SU-DHL-6 (cell line): ENCODE measurements around the gene ATP6V1G2.

Experiments used
- H2AFZ ChIP-seq: fragments of 200-600 bp; sonication (generic); 2 replicates; pipeline ENCODE4 v1.6.1; 2014; ENCODE audit warnings: low read depth, mild to moderate bottlenecking, moderate library complexity, mixed read lengths, antibody characterized with exemption, low read length; ENCODE audit not compliant: severe bottlenecking
- H3F3A ChIP-seq: fragments of 200-600 bp; shearing (Covaris generic); 2 replicates; pipeline ENCODE4 v1.6.0; 2016; ENCODE audit warnings: antibody characterized with exemption, mild to moderate bottlenecking; ENCODE audit not compliant: insufficient read depth
- H3K27ac ChIP-seq: fragments of 200-600 bp; sonication (generic); 2 replicates; pipeline ENCODE4 v1.5.1; 2016; ENCODE audit warnings: low read depth, mild to moderate bottlenecking, low read length, moderate library complexity, mixed read lengths
- H3K27me3 ChIP-seq: fragments of 200-600 bp; sonication (generic), shearing (Covaris generic); 2 replicates; pipeline ENCODE4 v1.6.0; 2014; ENCODE audit warnings: mild to moderate bottlenecking, low read length
- H3K36me3 ChIP-seq: fragments of 200-600 bp; sonication (generic); 2 replicates; pipeline ENCODE4 v1.6.1; 2014; ENCODE audit warnings: mild to moderate bottlenecking, low read length, mixed read lengths
- H3K4me2 ChIP-seq: fragments of 300-600, 200-600 bp; shearing (Covaris generic), sonication (generic); 2 replicates; pipeline ENCODE4 v1.6.0; 2014; ENCODE audit warnings: low read length, low read depth, mild to moderate bottlenecking; ENCODE audit not compliant: poor library complexity, severe bottlenecking
- H3K4me3 ChIP-seq: fragments of 200-600 bp; sonication (generic); 2 replicates; pipeline ENCODE4 v1.5.1; 2014; ENCODE audit warnings: antibody characterized with exemption, low read length, mild to moderate bottlenecking, mixed read lengths; ENCODE audit not compliant: insufficient read depth, poor library complexity, severe bottlenecking
- H3K79me2 ChIP-seq: fragments of 200-600 bp; sonication (generic); 2 replicates; pipeline ENCODE4 v1.6.1; 2014; ENCODE audit warnings: mild to moderate bottlenecking, low read length, moderate library complexity; ENCODE audit not compliant: insufficient read depth
- H3K9ac ChIP-seq: fragments of 200-600 bp; sonication (generic); 2 replicates; pipeline ENCODE4 v1.7.0; 2014; ENCODE audit warnings: mild to moderate bottlenecking, low read length
- H3K9me2 ChIP-seq: fragments of 200-600 bp; sonication (generic); replicated peaks from 2 replicates; pipeline ENCODE4 v1.6.1; 2014; ENCODE audit warnings: low read length; ENCODE audit not compliant: insufficient read depth
- H3K9me3 ChIP-seq: fragments of 200-600 bp; sonication (generic); 2 replicates; pipeline ENCODE4 v1.6.1; 2014; ENCODE audit warnings: low read length, mixed read lengths; ENCODE audit not compliant: insufficient read depth
- H4K20me1 ChIP-seq: fragments of 200-600 bp; sonication (generic); 2 replicates; pipeline ENCODE4 v1.6.1; 2014; ENCODE audit warnings: low read depth, mild to moderate bottlenecking, antibody characterized with exemption, low read length, moderate library complexity, mixed read lengths
- EZH2phosphoT487 ChIP-seq: fragments of 200-600 bp; sonication (generic), shearing (Covaris generic); conservative IDR thresholded peaks from 2 replicates; pipeline ENCODE4 v1.6.1; 2018; ENCODE audit warnings: mild to moderate bottlenecking, antibody characterized with exemption, low read length, moderate library complexity, mixed read lengths
- TF ChIP-seq, protein P1 (sequence below): fragments of 200-600 bp; sonication (generic); IDR thresholded peaks from one replicate; pipeline ENCODE4 v1.5.1; 2017; ENCODE audit warnings: antibody characterized with exemption, mild to moderate bottlenecking, low read length, moderate library complexity; ENCODE audit not compliant: insufficient read depth, poor library complexity, severe bottlenecking

The ATP6V1G2 gene

DNA sequence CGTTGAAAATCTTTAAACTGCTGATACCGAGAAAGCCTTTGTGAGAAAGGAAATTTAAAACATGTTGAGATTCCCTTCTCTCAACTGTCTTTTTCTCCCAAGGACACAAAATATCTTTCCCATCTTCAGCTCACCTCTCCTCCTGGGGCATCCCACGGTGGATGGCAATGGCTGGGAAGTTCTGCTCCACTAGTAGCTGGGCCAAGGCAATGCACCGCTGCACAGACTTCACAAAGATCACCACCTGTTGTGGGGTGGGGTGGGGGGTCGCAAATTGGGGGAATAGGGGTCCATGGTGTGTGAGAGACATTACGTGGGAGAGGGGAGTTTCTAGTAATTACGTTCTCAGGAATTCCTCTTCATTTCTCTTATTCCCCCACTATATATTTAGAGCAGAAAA is 15.2 kb downstream of the ATP6V1G2 start:
- Histone ChIP-seq H3K9me2 (no peaks in the 10 kb centered on the region), H3K27me3 (no peaks in the 10 kb centered on the region), H3K4me3 (no peak overlapping the region), H3K27ac (no peak overlapping the region), H2AFZ (no peak overlapping the region), H3F3A (peaks cover 60% of the 10 kb centered on the region), H3K36me3 (peaks cover 52% of the 10 kb centered on the region), H3K4me2 (no peak overlapping the region), H4K20me1 (peaks cover 47% of the 10 kb centered on the region), H3K9ac (no peak overlapping the region), H3K9me3 (no peaks in the 10 kb centered on the region), H3K79me2 (peaks cover 22% of the 10 kb centered on the region)
- TF ChIP-seq, protein P1, sequence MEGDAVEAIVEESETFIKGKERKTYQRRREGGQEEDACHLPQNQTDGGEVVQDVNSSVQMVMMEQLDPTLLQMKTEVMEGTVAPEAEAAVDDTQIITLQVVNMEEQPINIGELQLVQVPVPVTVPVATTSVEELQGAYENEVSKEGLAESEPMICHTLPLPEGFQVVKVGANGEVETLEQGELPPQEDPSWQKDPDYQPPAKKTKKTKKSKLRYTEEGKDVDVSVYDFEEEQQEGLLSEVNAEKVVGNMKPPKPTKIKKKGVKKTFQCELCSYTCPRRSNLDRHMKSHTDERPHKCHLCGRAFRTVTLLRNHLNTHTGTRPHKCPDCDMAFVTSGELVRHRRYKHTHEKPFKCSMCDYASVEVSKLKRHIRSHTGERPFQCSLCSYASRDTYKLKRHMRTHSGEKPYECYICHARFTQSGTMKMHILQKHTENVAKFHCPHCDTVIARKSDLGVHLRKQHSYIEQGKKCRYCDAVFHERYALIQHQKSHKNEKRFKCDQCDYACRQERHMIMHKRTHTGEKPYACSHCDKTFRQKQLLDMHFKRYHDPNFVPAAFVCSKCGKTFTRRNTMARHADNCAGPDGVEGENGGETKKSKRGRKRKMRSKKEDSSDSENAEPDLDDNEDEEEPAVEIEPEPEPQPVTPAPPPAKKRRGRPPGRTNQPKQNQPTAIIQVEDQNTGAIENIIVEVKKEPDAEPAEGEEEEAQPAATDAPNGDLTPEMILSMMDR, result no peak
- no peak for TF ChIP-seq EZH2phosphoT487

DNA sequence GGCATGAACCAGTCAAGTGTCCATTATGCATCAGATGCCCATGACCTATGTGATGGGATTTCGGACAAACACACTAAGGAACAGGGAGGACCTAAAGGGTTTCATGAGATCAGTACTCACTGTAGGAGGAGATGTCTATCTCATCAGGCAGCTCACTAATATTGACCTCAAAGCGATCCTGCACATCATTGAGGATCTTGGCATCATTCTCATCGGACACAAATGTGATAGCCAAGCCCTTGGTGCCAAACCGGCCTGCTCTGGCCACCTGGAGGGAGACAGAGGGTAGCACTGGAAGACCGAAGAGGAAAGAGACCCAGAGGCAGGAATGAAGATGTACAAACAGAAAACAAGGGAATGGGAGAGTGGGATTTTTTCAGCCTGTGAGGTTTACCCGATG is 15.7 kb downstream of the ATP6V1G2 start:
- TF ChIP-seq, protein P1, result no peak
- no peak for TF ChIP-seq EZH2phosphoT487
- peaks cover 17% of the 10 kb centered on the region for H3K79me2 ChIP-seq

DNA sequence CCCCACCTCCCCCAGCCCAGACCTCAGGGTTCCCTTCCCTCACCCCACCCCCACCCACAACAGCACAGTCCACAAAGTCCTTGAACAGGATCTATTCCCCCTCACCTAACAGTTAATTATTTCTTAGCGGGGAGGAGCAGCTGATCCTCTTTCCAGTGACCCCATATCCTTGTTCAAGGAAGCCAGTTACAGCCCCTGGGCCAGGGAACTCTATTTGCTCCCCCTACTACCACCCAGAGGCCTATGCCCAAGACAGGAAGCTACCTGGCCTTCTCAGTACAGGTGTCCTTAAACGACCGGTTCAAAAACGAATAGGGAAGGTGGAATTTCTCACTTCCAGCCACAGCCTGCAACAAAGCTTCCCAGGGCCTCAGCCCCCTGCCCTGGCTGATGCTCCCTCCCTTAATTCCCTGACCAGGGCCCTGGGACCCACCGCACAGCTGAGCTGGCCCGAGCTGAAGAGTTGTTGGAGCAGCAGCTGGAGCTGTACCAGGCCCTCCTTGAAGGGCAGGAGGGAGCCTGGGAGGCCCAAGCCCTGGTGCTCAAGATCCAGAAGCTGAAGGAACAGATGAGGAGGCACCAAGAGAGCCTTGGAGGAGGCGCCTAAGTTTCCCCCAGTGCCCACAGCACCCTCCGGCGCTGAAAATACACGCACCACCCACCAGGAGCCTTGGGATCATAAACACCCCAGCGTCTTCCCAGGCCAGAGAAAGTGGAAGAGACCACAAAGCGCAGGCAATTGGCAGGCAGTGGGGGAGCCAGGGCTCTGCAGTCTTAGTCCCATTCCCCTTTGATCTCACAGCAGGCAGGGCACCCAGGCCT is 16.9 kb downstream of the ATP6V1G2 start:
- no peak overlapping the region for H2AFZ ChIP-seq
- no peak overlapping the region for H3K4me3 ChIP-seq
- TF ChIP-seq, protein P1, result no peak
- no peak for TF ChIP-seq EZH2phosphoT487
- H3K27ac ChIP-seq, result no peak overlapping the region
- H3K36me3 ChIP-seq, result peaks cover 36% of the 10 kb centered on the region
- no peaks in the 10 kb centered on the region for H3K9me2 ChIP-seq
- no peaks in the 10 kb centered on the region for H3K27me3 ChIP-seq
- H3F3A ChIP-seq, result peaks cover 55% of the 10 kb centered on the region
- peaks cover 31% of the 10 kb centered on the region; the same call in 1 of the 2 replicates for H4K20me1 ChIP-seq
- peaks cover 7% of the 10 kb centered on the region for H3K79me2 ChIP-seq
- H3K4me2 ChIP-seq, result no peak overlapping the region
- no peaks in the 10 kb centered on the region for H3K9me3 ChIP-seq
- no peak overlapping the region for H3K9ac ChIP-seq

More for the DNA sequence above, 15.7 kb downstream of the ATP6V1G2 start:
- Histone ChIP-seq H3F3A (peaks cover 55% of the 10 kb centered on the region), H3K9me3 (no peaks in the 10 kb centered on the region), H4K20me1 (peaks cover 42% of the 10 kb centered on the region), H3K4me3 (no peak overlapping the region), H2AFZ (no peak overlapping the region), H3K27me3 (no peaks in the 10 kb centered on the region), H3K9me2 (no peaks in the 10 kb centered on the region), H3K4me2 (no peak overlapping the region), H3K36me3 (peaks cover 47% of the 10 kb centered on the region), H3K9ac (no peak overlapping the region), H3K27ac (no peak overlapping the region)
